Keratinocyte (primary cell): ENCODE measurements around the gene KCNH2.

Source experiments
- EZH2 ChIP-seq: IDR thresholded peaks from one replicate; pipeline ENCODE4 v1.6.1; 2012; ENCODE audit warnings: inconsistent platforms, mild to moderate bottlenecking, low read length, moderate library complexity
- TF ChIP-seq, protein P1 (sequence below), 3 experiments: IDR thresholded peaks in 1 of 3; conservative IDR thresholded peaks in 1 of 3; optimal IDR thresholded peaks in 1 of 3; 2 replicates in 2 of 3; 3 replicates in 1 of 3; pipeline versions ENCODE3 to v1.5.1; 2011; ENCODE audit warnings: low read length in 3 of 3, mild to moderate bottlenecking in 3 of 3, moderate library complexity in 2 of 3, control low read depth in 1 of 3, inconsistent platforms in 1 of 3; ENCODE audit not compliant: insufficient read depth in 2 of 3; ENCODE audit errors: extremely low read depth in 1 of 3

DNA sequence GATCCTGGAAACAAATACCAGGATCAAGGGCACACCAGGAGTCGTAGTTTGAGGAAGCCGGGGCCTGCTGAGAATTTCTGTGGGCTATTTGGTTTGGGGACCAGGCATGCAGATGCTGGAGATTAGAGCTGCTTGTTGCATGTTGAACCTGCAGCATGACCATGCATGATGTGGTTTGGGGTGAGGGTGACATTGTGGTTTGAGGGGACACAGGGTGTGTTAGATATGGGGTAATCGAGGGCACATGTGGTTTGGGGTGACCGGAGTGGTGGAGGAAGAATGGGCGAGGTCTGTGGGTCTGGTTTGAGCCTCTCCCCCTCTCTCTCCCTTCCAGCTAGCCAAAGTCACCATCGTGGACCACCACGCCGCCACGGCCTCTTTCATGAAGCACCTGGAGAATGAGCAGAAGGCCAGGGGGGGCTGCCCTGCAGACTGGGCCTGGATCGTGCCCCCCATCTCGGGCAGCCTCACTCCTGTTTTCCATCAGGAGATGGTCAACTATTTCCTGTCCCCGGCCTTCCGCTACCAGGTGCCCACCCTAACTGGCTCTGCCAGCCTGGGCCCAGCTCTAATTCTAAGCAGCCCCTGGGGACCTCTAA, 22.9 kb upstream of the KCNH2 start:
- TF ChIP-seq, protein P1, sequence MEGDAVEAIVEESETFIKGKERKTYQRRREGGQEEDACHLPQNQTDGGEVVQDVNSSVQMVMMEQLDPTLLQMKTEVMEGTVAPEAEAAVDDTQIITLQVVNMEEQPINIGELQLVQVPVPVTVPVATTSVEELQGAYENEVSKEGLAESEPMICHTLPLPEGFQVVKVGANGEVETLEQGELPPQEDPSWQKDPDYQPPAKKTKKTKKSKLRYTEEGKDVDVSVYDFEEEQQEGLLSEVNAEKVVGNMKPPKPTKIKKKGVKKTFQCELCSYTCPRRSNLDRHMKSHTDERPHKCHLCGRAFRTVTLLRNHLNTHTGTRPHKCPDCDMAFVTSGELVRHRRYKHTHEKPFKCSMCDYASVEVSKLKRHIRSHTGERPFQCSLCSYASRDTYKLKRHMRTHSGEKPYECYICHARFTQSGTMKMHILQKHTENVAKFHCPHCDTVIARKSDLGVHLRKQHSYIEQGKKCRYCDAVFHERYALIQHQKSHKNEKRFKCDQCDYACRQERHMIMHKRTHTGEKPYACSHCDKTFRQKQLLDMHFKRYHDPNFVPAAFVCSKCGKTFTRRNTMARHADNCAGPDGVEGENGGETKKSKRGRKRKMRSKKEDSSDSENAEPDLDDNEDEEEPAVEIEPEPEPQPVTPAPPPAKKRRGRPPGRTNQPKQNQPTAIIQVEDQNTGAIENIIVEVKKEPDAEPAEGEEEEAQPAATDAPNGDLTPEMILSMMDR (optimal IDR thresholded peaks at IDR 0.05 in 1 of 3, IDR thresholded peaks at IDR 0.05 in 1 of 3, conservative IDR thresholded peaks at IDR 0.05 in 1 of 3; ENCODE audit: extremely low read depth in 1 of 3, insufficient read depth in 2 of 3, low read length in 3 of 3), result no peak
- no peak for TF ChIP-seq EZH2
